Stimulated activated CD4-positive, alpha-beta T cell treated with anti-CD3 and anti-CD28 coated beads, TNF-alpha, amount 100 ng/mL, for 24 hours (primary cell): ENCODE data around the gene GNAZ.
"Not testable (repeated sequence)": the region's sequence is repeated elsewhere in the genome, so short reads cannot be mapped to it uniquely, and the experiment has no call there.

ENCODE experiments used
- DNase-seq, 3 experiments: peaks; one replicate each; pipeline ENCODE4 v3.0.0-alpha.2; 2020; ENCODE audit warnings: low read depth in 3 of 3

The GNAZ gene

GRCh38 chr22:23070418-23071229 lies at the start of gene GNAZ:
Gene GNAZ (plus strand): TSS chr22:23070519. CDS start chr22:23095696, 25,177 bp downstream.
- peak in 1 of 3 experiments; percentile 28 for DNase-seq

- DNase-seq: no peak
These were observed 49.5 kb upstream of the GNAZ start for GRCh38 chr22:23020659-23021293.

- DNase-seq: not testable (repeated sequence)
These were observed 48.5 kb upstream of the GNAZ start for GRCh38 chr22:23021660-23022353.

GRCh38 chr22:23023294-23023693 lies 47.0 kb upstream of the GNAZ start:
- no peak for DNase-seq

- DNase-seq: no peak
These were observed 43.5 kb upstream of the GNAZ start for GRCh38 chr22:23026777-23027176.

GRCh38 chr22:23027849-23028248 lies 42.5 kb upstream of the GNAZ start:
- DNase-seq: not testable (repeated sequence)

- DNase-seq: no peak
These were observed 40.6 kb upstream of the GNAZ start for GRCh38 chr22:23029521-23030228.

- no peak for DNase-seq
These were observed 38.9 kb upstream of the GNAZ start for GRCh38 chr22:23031381-23031780.

- DNase-seq: no peak
These were observed 38.5 kb upstream of the GNAZ start for GRCh38 chr22:23031786-23032185.

GRCh38 chr22:23032658-23033057 lies 37.7 kb upstream of the GNAZ start:
- no peak for DNase-seq

GRCh38 chr22:23033116-23033905 lies 37.0 kb upstream of the GNAZ start:
- DNase-seq: no peak

GRCh38 chr22:23034621-23035556 lies 35.4 kb upstream of the GNAZ start:
- no peak for DNase-seq

GRCh38 chr22:23035557-23036277 lies 34.6 kb upstream of the GNAZ start:
- peak in 2 of 3 experiments; percentile 5 to 12 for DNase-seq

GRCh38 chr22:23036684-23037428 lies 33.5 kb upstream of the GNAZ start:
- DNase-seq: no peak

GRCh38 chr22:23037429-23038333 lies 32.6 kb upstream of the GNAZ start:
- DNase-seq: no peak

GRCh38 chr22:23038334-23038642 lies 32.0 kb upstream of the GNAZ start:
- no peak for DNase-seq

GRCh38 chr22:23038902-23039301 lies 31.4 kb upstream of the GNAZ start:
- DNase-seq: no peak

GRCh38 chr22:23042179-23042578 lies 28.1 kb upstream of the GNAZ start:
- DNase-seq: no peak
